ENCODE results near the gene DNAJC12.
A peak's percentile ranks its signal among the peaks of the same experiment; 100 is the strongest.
"Not testable (repeated sequence)": the region's sequence is repeated elsewhere in the genome, so short reads cannot be mapped to it uniquely, and the experiment has no call there.

DNAJC12 gene

GRCh38 chr10:67861750-67862432, 23.9 kb upstream of the DNAJC12 start:
- TF ChIP-seq JUND (IDR thresholded peaks at IDR 0.05; ENCODE audit: low read depth): no peak
- in situ Hi-C loops (cut with HindIII; ENCODE audit: low pct_unique_long_range_greater_than_20kb, low sequenced_read_pairs): no loop called here
- no peak for DNase-seq (ENCODE audit: low read depth in 1 of 2, low spot score in 1 of 2)

GRCh38 chr10:67858971-67859370, 21.0 kb upstream of the DNAJC12 start:
- in situ Hi-C loops (cut with HindIII; ENCODE audit: low pct_unique_long_range_greater_than_20kb, low sequenced_read_pairs): no loop called here

GRCh38 chr10:67853512-67853911, 15.5 kb upstream of the DNAJC12 start:
- no peak for TF ChIP-seq JUND (IDR thresholded peaks at IDR 0.05; ENCODE audit: low read depth)
- DNase-seq (ENCODE audit: low read depth in 1 of 2, low spot score in 1 of 2): no peak
- in situ Hi-C loops (cut with HindIII; ENCODE audit: low pct_unique_long_range_greater_than_20kb, low sequenced_read_pairs): no loop called here

More at GRCh38 chr10:67858971-67859370, 21.0 kb upstream of the DNAJC12 start:
- no peak for DNase-seq (ENCODE audit: low read depth in 1 of 2, low spot score in 1 of 2)
- TF ChIP-seq JUND (IDR thresholded peaks at IDR 0.05; ENCODE audit: low read depth): no peak

GRCh38 chr10:67852761-67853160, 14.8 kb upstream of the DNAJC12 start:
- no peak for DNase-seq (ENCODE audit: low read depth in 1 of 2, low spot score in 1 of 2)
- in situ Hi-C loops (cut with HindIII; ENCODE audit: low pct_unique_long_range_greater_than_20kb, low sequenced_read_pairs): no loop called here
- TF ChIP-seq JUND (IDR thresholded peaks at IDR 0.05; ENCODE audit: low read depth): no peak

GRCh38 chr10:67851186-67851585, 13.2 kb upstream of the DNAJC12 start:
- DNase-seq (ENCODE audit: low read depth in 1 of 2, low spot score in 1 of 2): no peak
- no peak for TF ChIP-seq JUND (IDR thresholded peaks at IDR 0.05; ENCODE audit: low read depth)
- in situ Hi-C loops (cut with HindIII; ENCODE audit: low pct_unique_long_range_greater_than_20kb, low sequenced_read_pairs): no loop called here

GRCh38 chr10:67849331-67850011, 11.5 kb upstream of the DNAJC12 start:
- in situ Hi-C loops (cut with HindIII; ENCODE audit: low pct_unique_long_range_greater_than_20kb, low sequenced_read_pairs): no loop called here
- DNase-seq (ENCODE audit: low read depth in 1 of 2, low spot score in 1 of 2): peak; percentile 76 to 96
- TF ChIP-seq JUND (IDR thresholded peaks at IDR 0.05; ENCODE audit: low read depth): no peak

- no peak for DNase-seq (ENCODE audit: low read depth in 1 of 2, low spot score in 1 of 2)
- TF ChIP-seq JUND (IDR thresholded peaks at IDR 0.05; ENCODE audit: low read depth): no peak
- in situ Hi-C loops (cut with HindIII; ENCODE audit: low pct_unique_long_range_greater_than_20kb, low sequenced_read_pairs): no loop called here
Measured at GRCh38 chr10:67843284-67843683, 5.3 kb upstream of the DNAJC12 start.

GRCh38 chr10:67841737-67842136, 3.7 kb upstream of the DNAJC12 start:
- TF ChIP-seq JUND (IDR thresholded peaks at IDR 0.05; ENCODE audit: low read depth): no peak
- DNase-seq (ENCODE audit: low read depth in 1 of 2, low spot score in 1 of 2): no peak
- in situ Hi-C loops (cut with HindIII; ENCODE audit: low pct_unique_long_range_greater_than_20kb, low sequenced_read_pairs): no loop called here

- in situ Hi-C loops (cut with HindIII; ENCODE audit: low pct_unique_long_range_greater_than_20kb, low sequenced_read_pairs): no loop called here
- DNase-seq (ENCODE audit: low read depth in 1 of 2, low spot score in 1 of 2): no peak
- TF ChIP-seq JUND (IDR thresholded peaks at IDR 0.05; ENCODE audit: low read depth): no peak
Measured at GRCh38 chr10:67839951-67840350, 2.0 kb upstream of the DNAJC12 start.

- DNase-seq (ENCODE audit: low read depth in 1 of 2, low spot score in 1 of 2); in situ Hi-C loops (cut with HindIII; ENCODE audit: low pct_unique_long_range_greater_than_20kb, low sequenced_read_pairs): not testable (repeated sequence)
Measured at GRCh38 chr10:67839511-67839910, 1.5 kb upstream of the DNAJC12 start.

GRCh38 chr10:67836972-67837371, 1.0 kb downstream of the DNAJC12 start:
- TF ChIP-seq JUND (IDR thresholded peaks at IDR 0.05; ENCODE audit: low read depth): no peak
- in situ Hi-C loops (cut with HindIII; ENCODE audit: low pct_unique_long_range_greater_than_20kb, low sequenced_read_pairs): no loop called here

GRCh38 chr10:67836488-67836887, 1.5 kb downstream of the DNAJC12 start:
- no peak for DNase-seq (ENCODE audit: low read depth in 1 of 2, low spot score in 1 of 2)
- TF ChIP-seq JUND (IDR thresholded peaks at IDR 0.05; ENCODE audit: low read depth): no peak
- in situ Hi-C loops (cut with HindIII; ENCODE audit: low pct_unique_long_range_greater_than_20kb, low sequenced_read_pairs): no loop called here

More at GRCh38 chr10:67836972-67837371, 1.0 kb downstream of the DNAJC12 start:
- no peak for DNase-seq (ENCODE audit: low read depth in 1 of 2, low spot score in 1 of 2)

GRCh38 chr10:67835541-67836394, 2.2 kb downstream of the DNAJC12 start:
- in situ Hi-C loops (cut with HindIII; ENCODE audit: low pct_unique_long_range_greater_than_20kb, low sequenced_read_pairs); DNase-seq (ENCODE audit: low read depth in 1 of 2, low spot score in 1 of 2): not testable (repeated sequence)
